Vagina (tissue), 2 donors: ENCODE results near the gene CLEC16A. TPM values are rescaled to one million over a fixed set of nuclear protein-coding genes. Genes with fewer than 3 reads are reported as not detected.

Source experiments
- DNase-seq, 2 donors: peaks; one replicate each; pipeline ENCODE4 v3.0.0-alpha.2; 2017; ENCODE audit errors: extremely low spot score in 2 of 2
- H3K27ac ChIP-seq: fragments of 200-600 bp; sonication (generic); one replicate; pipeline ENCODE4 v1.5.1; 2019
- H3K27me3 ChIP-seq: fragments of 200-600 bp; sonication (generic); one replicate; pipeline ENCODE4 v1.5.1; 2019
- H3K36me3 ChIP-seq, 2 donors: fragments of 200-600 bp; sonication (generic); one replicate each; pipeline ENCODE4 v1.5.1; 2017 to 2019
- H3K4me1 ChIP-seq: fragments of 200-600 bp; sonication (generic); one replicate; pipeline ENCODE4 v1.5.1; 2019
- H3K4me3 ChIP-seq, 2 donors: fragments of 200-600 bp; sonication (generic); 1 replicate in 1 of 2; 2 replicates in 1 of 2; pipeline ENCODE4 v1.5.1; 2016 to 2019
- H3K9me3 ChIP-seq: fragments of 200-600 bp; sonication (generic); one replicate; pipeline ENCODE4 v1.5.1; 2019
- CTCF ChIP-seq, 3 experiments: fragments of 450-650 bp in 2 of 3; fragments of 200-600 bp in 1 of 3; sonication (generic) in 1 of 3; IDR thresholded peaks; one replicate each; pipeline ENCODE4 v1.5.1; 2017 to 2019; ENCODE audit warnings: antibody characterized with exemption in 3 of 3, mild to moderate bottlenecking in 2 of 3, moderate library complexity in 2 of 3
- POLR2A ChIP-seq, 2 donors: fragments of 450-650 bp; IDR thresholded peaks; one replicate each; pipeline ENCODE4 v1.6.1; 2017; ENCODE audit warnings: antibody characterized with exemption in 2 of 2, mild to moderate bottlenecking in 2 of 2, moderate library complexity in 2 of 2
- POLR2AphosphoS5 ChIP-seq, 2 donors: sonication (generic); formaldehyde crosslinking; IDR thresholded peaks; one replicate each; pipeline ENCODE4 v1.9.0; 2017; ENCODE audit warnings: antibody characterized with exemption in 2 of 2, mild to moderate bottlenecking in 2 of 2, low read depth in 1 of 2; ENCODE audit not compliant: insufficient read depth in 1 of 2
- intact Hi-C: fragments of 100-400 bp; cut with DNase I; formaldehyde crosslinking; loops from one replicate; pipeline ENCODE4 v1.15.1; 2023
- total RNA-seq: library from RNA; depleted of rRNA; stranded (reverse); fragments of >200 nt; gene quantifications from one replicate; pipeline ENCODE4 v1.2.3, GENCODE V29; 2016

CLEC16A gene
- total RNA-seq, 1 donor from 2014 or later = 21.6 TPM

- no peaks in the 10 kb centered on the region for H3K9me3 ChIP-seq
- no peak overlapping the region for H3K4me3 ChIP-seq
- H3K4me1 ChIP-seq = no peaks in the 10 kb centered on the region
- no peak for TF ChIP-seq CTCF (IDR thresholded peaks at IDR 0.05)
- TF ChIP-seq POLR2AphosphoS5 (IDR thresholded peaks at IDR 0.05; ENCODE audit: insufficient read depth in 1 of 2, low read depth in 1 of 2) = no peak
- no peak for TF ChIP-seq POLR2A (IDR thresholded peaks at IDR 0.05)
- no peaks in the 10 kb centered on the region for H3K27me3 ChIP-seq
- intact Hi-C loops = no loop called here
- H3K36me3 ChIP-seq = no peaks in the 10 kb centered on the region
- no peak overlapping the region for H3K27ac ChIP-seq
- no peak for DNase-seq
These were observed 212.0 kb downstream of the CLEC16A start for GRCh38 chr16:11156401-11156800.

GRCh38 chr16:11157143-11157542 is 212.8 kb downstream of the CLEC16A start:
- intact Hi-C loops = no loop called here
- no peaks in the 10 kb centered on the region for H3K9me3 ChIP-seq
- DNase-seq = no peak
- no peaks in the 10 kb centered on the region for H3K27me3 ChIP-seq
- H3K36me3 ChIP-seq = no peaks in the 10 kb centered on the region
- no peak for TF ChIP-seq POLR2A (IDR thresholded peaks at IDR 0.05)
- H3K27ac ChIP-seq = no peak overlapping the region
- no peaks in the 10 kb centered on the region for H3K4me1 ChIP-seq
- no peak overlapping the region for H3K4me3 ChIP-seq

GRCh38 chr16:11158018-11158417 is 213.7 kb downstream of the CLEC16A start:
- no peaks in the 10 kb centered on the region for H3K4me1 ChIP-seq
- no peaks in the 10 kb centered on the region for H3K9me3 ChIP-seq
- TF ChIP-seq POLR2A (IDR thresholded peaks at IDR 0.05) = no peak
- no peak for TF ChIP-seq CTCF (IDR thresholded peaks at IDR 0.05)
- TF ChIP-seq POLR2AphosphoS5 (IDR thresholded peaks at IDR 0.05; ENCODE audit: insufficient read depth in 1 of 2, low read depth in 1 of 2) = no peak
- no peak overlapping the region for H3K4me3 ChIP-seq
- no peaks in the 10 kb centered on the region for H3K36me3 ChIP-seq
- DNase-seq = no peak
- intact Hi-C loops = no loop called here
- no peak overlapping the region for H3K27ac ChIP-seq
- H3K27me3 ChIP-seq = no peaks in the 10 kb centered on the region

- H3K27ac ChIP-seq = no peak overlapping the region
These were observed 214.9 kb downstream of the CLEC16A start for GRCh38 chr16:11159282-11159681.

GRCh38 chr16:11160676-11161115 is 216.3 kb downstream of the CLEC16A start:
- Histone ChIP-seq H3K36me3 (no peaks in the 10 kb centered on the region), H3K4me1 (no peaks in the 10 kb centered on the region), H3K27me3 (no peaks in the 10 kb centered on the region), H3K9me3 (no peaks in the 10 kb centered on the region), H3K27ac (no peak overlapping the region), H3K4me3 (no peak overlapping the region)
- intact Hi-C loops = no loop called here
- no peak for DNase-seq
- TF ChIP-seq POLR2AphosphoS5 (IDR thresholded peaks at IDR 0.05; ENCODE audit: insufficient read depth in 1 of 2, low read depth in 1 of 2) (no peak), POLR2A (IDR thresholded peaks at IDR 0.05) (no peak), CTCF (IDR thresholded peaks at IDR 0.05) (no peak)

More at GRCh38 chr16:11159282-11159681, 214.9 kb downstream of the CLEC16A start:
- Histone ChIP-seq H3K9me3 (no peaks in the 10 kb centered on the region), H3K4me1 (no peaks in the 10 kb centered on the region), H3K27me3 (no peaks in the 10 kb centered on the region), H3K4me3 (no peak overlapping the region), H3K36me3 (no peaks in the 10 kb centered on the region)
- intact Hi-C loops = no loop called here
- TF ChIP-seq CTCF (IDR thresholded peaks at IDR 0.05) (no peak), POLR2A (IDR thresholded peaks at IDR 0.05) (no peak), POLR2AphosphoS5 (IDR thresholded peaks at IDR 0.05; ENCODE audit: insufficient read depth in 1 of 2, low read depth in 1 of 2) (no peak)
- no peak for DNase-seq
